GM19043 (cell line): ENCODE results near the gene SHMT2.

Experiments used
- ATAC-seq: cut with Tn5 transposase; IDR thresholded peaks from one replicate; pipeline ENCODE4 v1.9.1; 2021; ENCODE audit warnings: low read depth; ENCODE audit not compliant: unreplicated experiment

SHMT2 gene

GRCh38 chr12:57237932-57238853 lies 8.7 kb downstream of the SHMT2 start:
- no peak for ATAC-seq

GRCh38 chr12:57238854-57239554 lies 9.5 kb downstream of the SHMT2 start:
- ATAC-seq: peak; percentile 50

GRCh38 chr12:57239587-57240065 lies 10.1 kb downstream of the SHMT2 start:
- no peak for ATAC-seq

GRCh38 chr12:57240066-57240921 lies 10.8 kb downstream of the SHMT2 start:
- ATAC-seq: no peak

- no peak for ATAC-seq
These were observed 11.5 kb downstream of the SHMT2 start for GRCh38 chr12:57240926-57241401.

GRCh38 chr12:57241402-57242310 lies 12.1 kb downstream of the SHMT2 start:
- no peak for ATAC-seq

- no peak for ATAC-seq
These were observed 12.8 kb downstream of the SHMT2 start for GRCh38 chr12:57242329-57242690.

- no peak for ATAC-seq
These were observed 13.4 kb downstream of the SHMT2 start for GRCh38 chr12:57242691-57243454.

GRCh38 chr12:57243521-57244311 lies 14.2 kb downstream of the SHMT2 start:
- no peak for ATAC-seq

GRCh38 chr12:57244312-57244696 lies 14.8 kb downstream of the SHMT2 start:
- no peak for ATAC-seq

- no peak for ATAC-seq
These were observed 17.5 kb downstream of the SHMT2 start for GRCh38 chr12:57247041-57247440.

- no peak for ATAC-seq
These were observed 19.6 kb downstream of the SHMT2 start for GRCh38 chr12:57248934-57249742.

GRCh38 chr12:57250541-57250940 lies 21.0 kb downstream of the SHMT2 start:
- ATAC-seq: no peak

- no peak for ATAC-seq
These were observed 21.4 kb downstream of the SHMT2 start, which contains the start of gene STAC3 for GRCh38 chr12:57250956-57251355. STAC3 (minus strand) TSS chr12:57251187; CDS start chr12:57249636, 1,551 bp downstream.

- no peak for ATAC-seq
These were observed 25.2 kb downstream of the SHMT2 start for GRCh38 chr12:57254506-57255280.

GRCh38 chr12:57255916-57256315 lies 26.4 kb downstream of the SHMT2 start:
- ATAC-seq: no peak
